Activated CD4-positive, alpha-beta T cell treated with anti-CD3 and anti-CD28 coated beads for 4 hours (primary cell): ENCODE results near the gene FAT2.
A peak's percentile ranks its signal among the peaks of the same experiment; 100 is the strongest.

Experiments
- DNase-seq, 2 donors: peaks; one replicate each; pipeline ENCODE4 v3.0.0-alpha.2; 2020

The FAT2 gene

GRCh38 chr5:151591144-151591819 is at the start of gene FAT2:
TSS of gene FAT2 (minus strand) at chr5:151591331. CDS start at chr5:151568931, 22,400 bp downstream.
- no peak for DNase-seq

- DNase-seq = no peak
Observed at GRCh38 chr5:151638619-151639018, 47.5 kb upstream of the FAT2 start.

GRCh38 chr5:151637676-151638075 is 46.5 kb upstream of the FAT2 start:
- no peak for DNase-seq

GRCh38 chr5:151633892-151634291 is 42.8 kb upstream of the FAT2 start:
- DNase-seq = no peak

GRCh38 chr5:151632941-151633340 is 41.8 kb upstream of the FAT2 start:
- no peak for DNase-seq

- no peak for DNase-seq
Observed at GRCh38 chr5:151632524-151632923, 41.4 kb upstream of the FAT2 start.

- DNase-seq = no peak
Observed at GRCh38 chr5:151631941-151632340, 40.8 kb upstream of the FAT2 start.

- DNase-seq = no peak
Observed at GRCh38 chr5:151630088-151630487, 39.0 kb upstream of the FAT2 start.

- no peak for DNase-seq
Observed at GRCh38 chr5:151628112-151628823, 37.1 kb upstream of the FAT2 start.

- DNase-seq = no peak
Observed at GRCh38 chr5:151627650-151628049, 36.5 kb upstream of the FAT2 start.

GRCh38 chr5:151625285-151625684 is 34.2 kb upstream of the FAT2 start:
- no peak for DNase-seq

- no peak for DNase-seq
Observed at GRCh38 chr5:151624476-151624875, 33.3 kb upstream of the FAT2 start.

- DNase-seq = no peak
Observed at GRCh38 chr5:151622367-151623088, 31.4 kb upstream of the FAT2 start.

GRCh38 chr5:151620461-151620840 is 29.3 kb upstream of the FAT2 start:
- DNase-seq = no peak

- no peak for DNase-seq
Observed at GRCh38 chr5:151619812-151620460, 28.8 kb upstream of the FAT2 start.

- DNase-seq = no peak
Observed at GRCh38 chr5:151618907-151619306, 27.8 kb upstream of the FAT2 start.

- DNase-seq = no peak
Observed at GRCh38 chr5:151617841-151618710, 26.9 kb upstream of the FAT2 start.

- no peak for DNase-seq
Observed at GRCh38 chr5:151617383-151617840, 26.3 kb upstream of the FAT2 start.

- peak in 1 of 2 donors; percentile 1 for DNase-seq
Observed at GRCh38 chr5:151615431-151615830, 24.3 kb upstream of the FAT2 start.

GRCh38 chr5:151614565-151614964 is 23.4 kb upstream of the FAT2 start:
- DNase-seq = no peak

GRCh38 chr5:151612689-151613427 is 21.7 kb upstream of the FAT2 start:
- peak in 1 of 2 donors; percentile 63 for DNase-seq
